OCI-LY3 (cell line): ENCODE measurements around the gene FANCE.

Experiments used
- H2AFZ ChIP-seq: fragments of 200-600, 300-600 bp; shearing (Covaris generic); 2 replicates; pipeline ENCODE4 v1.6.0; 2014; ENCODE audit warnings: antibody characterized with exemption, low read depth, low read length
- H3K27ac ChIP-seq: fragments of 200-600, 300-600 bp; sonication (generic); 2 replicates; pipeline ENCODE4 v1.5.1; 2014; ENCODE audit warnings: mild to moderate bottlenecking, low read length, moderate library complexity, mixed read lengths
- H3K27me3 ChIP-seq: fragments of 200-600, 300-600 bp; sonication (generic); 2 replicates; pipeline ENCODE4 v1.6.1; 2014; ENCODE audit warnings: low read depth, low read length, mixed read lengths
- H3K36me3 ChIP-seq: fragments of 200-600, 300-600 bp; sonication (generic); replicated peaks from 2 replicates; pipeline ENCODE3; 2014; ENCODE audit warnings: low read depth, low read length, mixed read lengths
- H3K4me1 ChIP-seq: fragments of 300-600, 200-600 bp; sonication (generic); 2 replicates; pipeline ENCODE4 v1.6.1; 2014; ENCODE audit warnings: low read length, mixed read lengths
- H3K4me2 ChIP-seq: fragments of 200-600, 300-600 bp; sonication (generic); 2 replicates; pipeline ENCODE4 v1.6.1; 2014; ENCODE audit warnings: low read length, mixed read lengths
- H3K4me3 ChIP-seq: fragments of 300-600, 200-600 bp; sonication (generic); 2 replicates; pipeline ENCODE4 v1.5.1; 2014; ENCODE audit warnings: antibody characterized with exemption, mild to moderate bottlenecking, low read length, moderate library complexity
- H3K79me2 ChIP-seq: fragments of 300-600, 200-600 bp; shearing (Covaris generic); 2 replicates; pipeline ENCODE4 v1.6.1; 2014; ENCODE audit warnings: mild to moderate bottlenecking, low read length, mixed read lengths
- H3K9ac ChIP-seq: fragments of 300-600, 200-600 bp; shearing (Covaris generic); 2 replicates; pipeline ENCODE4 v1.6.0; 2014; ENCODE audit warnings: mild to moderate bottlenecking, low read length, moderate library complexity
- H3K9me3 ChIP-seq: fragments of 200-600, 300-600 bp; shearing (Covaris generic); 2 replicates; pipeline ENCODE4 v1.6.1; 2014; ENCODE audit warnings: low read length, mixed read lengths; ENCODE audit not compliant: insufficient read depth
- H4K20me1 ChIP-seq: fragments of 200-600, 300-600 bp; sonication (generic); 2 replicates; pipeline ENCODE4 v1.6.1; 2016; ENCODE audit warnings: low read length, mixed read lengths; ENCODE audit not compliant: insufficient read depth
- EZH2phosphoT487 ChIP-seq: fragments of 200-600 bp; shearing (Covaris generic); IDR thresholded peaks from 2 replicates; pipeline ENCODE4 v1.6.1; 2018; ENCODE audit warnings: antibody characterized with exemption, mixed run types, low read depth
- TF ChIP-seq, protein P1 (sequence below): fragments of 200-600, 300-600 bp; sonication (generic); IDR thresholded peaks from 2 replicates; pipeline ENCODE4 v1.5.1; 2014; ENCODE audit warnings: antibody characterized with exemption, low read length, low read depth

Gene FANCE

DNA sequence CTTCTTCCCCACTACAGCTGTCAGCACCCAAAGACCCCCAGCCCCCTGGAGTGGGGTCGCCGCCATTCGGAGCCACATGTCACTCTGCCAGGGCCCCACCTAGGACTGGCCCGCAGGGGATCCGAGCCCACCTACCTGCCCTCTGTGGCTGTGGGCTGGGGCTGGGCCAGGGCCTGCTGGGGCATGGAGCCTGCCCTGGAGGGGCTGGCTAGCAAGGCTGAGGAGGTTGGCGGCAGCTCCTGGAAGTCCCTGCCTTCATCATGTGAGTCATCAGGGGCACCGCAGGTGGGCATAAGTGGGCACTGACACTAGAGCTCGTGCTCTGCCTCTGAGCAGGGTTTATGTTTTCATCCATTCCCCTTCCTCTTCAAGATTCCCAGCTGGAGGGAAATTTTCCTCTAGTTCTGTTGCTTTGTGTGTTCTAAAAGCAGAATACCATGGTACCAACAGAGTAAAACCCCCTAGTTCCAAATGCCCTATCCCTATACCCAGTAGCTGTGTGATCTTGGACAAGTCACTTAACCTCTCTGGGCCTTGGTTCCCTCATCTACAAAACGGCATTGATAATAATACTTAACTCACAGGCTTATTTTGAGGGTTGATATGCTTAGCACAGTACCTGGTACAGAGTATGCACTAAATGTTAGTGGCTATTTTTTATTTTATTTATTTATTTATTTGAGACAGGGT is 8.7 kb upstream of the FANCE start:
- Histone ChIP-seq H3K27me3 (no peaks in the 10 kb centered on the region), H3K4me2 (no peak overlapping the region), H3K4me1 (no peaks in the 10 kb centered on the region), H3K4me3 (no peak overlapping the region), H3K27ac (no peak overlapping the region), H3K36me3 (no peaks in the 10 kb centered on the region), H3K9ac (no peak overlapping the region), H4K20me1 (no peaks in the 10 kb centered on the region), H2AFZ (no peak overlapping the region), H3K9me3 (no peaks in the 10 kb centered on the region), H3K79me2 (no peaks in the 10 kb centered on the region)
- no peak for TF ChIP-seq EZH2phosphoT487
- TF ChIP-seq, protein P1, sequence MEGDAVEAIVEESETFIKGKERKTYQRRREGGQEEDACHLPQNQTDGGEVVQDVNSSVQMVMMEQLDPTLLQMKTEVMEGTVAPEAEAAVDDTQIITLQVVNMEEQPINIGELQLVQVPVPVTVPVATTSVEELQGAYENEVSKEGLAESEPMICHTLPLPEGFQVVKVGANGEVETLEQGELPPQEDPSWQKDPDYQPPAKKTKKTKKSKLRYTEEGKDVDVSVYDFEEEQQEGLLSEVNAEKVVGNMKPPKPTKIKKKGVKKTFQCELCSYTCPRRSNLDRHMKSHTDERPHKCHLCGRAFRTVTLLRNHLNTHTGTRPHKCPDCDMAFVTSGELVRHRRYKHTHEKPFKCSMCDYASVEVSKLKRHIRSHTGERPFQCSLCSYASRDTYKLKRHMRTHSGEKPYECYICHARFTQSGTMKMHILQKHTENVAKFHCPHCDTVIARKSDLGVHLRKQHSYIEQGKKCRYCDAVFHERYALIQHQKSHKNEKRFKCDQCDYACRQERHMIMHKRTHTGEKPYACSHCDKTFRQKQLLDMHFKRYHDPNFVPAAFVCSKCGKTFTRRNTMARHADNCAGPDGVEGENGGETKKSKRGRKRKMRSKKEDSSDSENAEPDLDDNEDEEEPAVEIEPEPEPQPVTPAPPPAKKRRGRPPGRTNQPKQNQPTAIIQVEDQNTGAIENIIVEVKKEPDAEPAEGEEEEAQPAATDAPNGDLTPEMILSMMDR = no peak

DNA sequence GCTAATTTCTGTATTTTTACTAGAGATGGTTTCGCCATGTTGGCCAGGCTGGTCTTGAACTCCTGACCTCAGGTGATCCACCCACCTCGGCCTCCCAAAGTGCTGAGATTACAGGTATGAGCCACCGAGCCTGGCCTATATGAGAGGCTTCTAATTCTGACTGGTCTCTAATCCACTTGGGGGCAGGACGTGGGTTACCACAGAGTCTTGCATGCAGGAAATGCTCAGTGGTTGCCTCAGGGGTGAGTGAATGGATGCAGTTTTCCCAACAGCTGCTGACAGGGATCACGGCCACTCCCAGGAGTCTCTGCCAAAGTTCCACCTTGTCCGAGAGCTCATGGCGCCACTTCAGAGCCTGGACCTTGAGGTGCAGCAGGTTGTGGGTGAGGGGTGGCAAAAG is 6.4 kb upstream of the FANCE start:
- H2AFZ ChIP-seq = no peak overlapping the region
- H3K9ac ChIP-seq = no peak overlapping the region
- no peaks in the 10 kb centered on the region for H4K20me1 ChIP-seq
- no peaks in the 10 kb centered on the region for H3K9me3 ChIP-seq
- no peak overlapping the region for H3K27ac ChIP-seq
- no peaks in the 10 kb centered on the region for H3K36me3 ChIP-seq
- H3K4me1 ChIP-seq = no peaks in the 10 kb centered on the region
- no peak overlapping the region for H3K4me2 ChIP-seq
- no peak for TF ChIP-seq EZH2phosphoT487
- TF ChIP-seq, protein P1 = no peak
- H3K79me2 ChIP-seq = no peaks in the 10 kb centered on the region
- H3K4me3 ChIP-seq = no peak overlapping the region
- H3K27me3 ChIP-seq = peaks cover 12% of the 10 kb centered on the region

DNA sequence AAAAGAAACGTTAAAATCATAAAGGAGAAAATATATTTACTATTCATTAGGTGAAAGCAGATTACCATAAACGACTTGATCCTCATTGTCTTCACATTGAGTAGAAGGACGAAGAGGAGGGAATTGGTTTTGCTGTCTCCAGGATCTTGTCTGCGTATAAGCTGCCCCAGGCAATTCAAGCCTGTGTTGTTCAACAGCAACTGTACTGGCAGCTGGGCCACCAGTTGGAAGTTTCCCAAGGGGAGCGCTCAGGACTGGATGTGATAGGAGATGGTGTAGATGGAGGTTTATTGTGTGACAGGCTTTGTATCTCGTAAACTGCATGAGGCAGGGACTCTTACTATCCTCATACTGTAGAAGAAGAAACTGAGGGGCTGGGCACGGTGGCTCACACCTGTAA is 3.9 kb upstream of the FANCE start:
- no peak for TF ChIP-seq EZH2phosphoT487
- TF ChIP-seq, protein P1 = no peak
- H3K9me3 ChIP-seq = no peaks in the 10 kb centered on the region
- no peak overlapping the region for H3K9ac ChIP-seq
- H3K4me2 ChIP-seq = no peak overlapping the region
- H4K20me1 ChIP-seq = no peaks in the 10 kb centered on the region
- no peak overlapping the region for H2AFZ ChIP-seq
- H3K27me3 ChIP-seq = peaks cover 22% of the 10 kb centered on the region
- H3K27ac ChIP-seq = no peak overlapping the region
- H3K79me2 ChIP-seq = no peaks in the 10 kb centered on the region
- H3K4me3 ChIP-seq = no peak overlapping the region
- no peaks in the 10 kb centered on the region for H3K36me3 ChIP-seq
- peaks cover 8% of the 10 kb centered on the region; the same call in 1 of the 2 replicates for H3K4me1 ChIP-seq

- no peak overlapping the region for H3K9ac ChIP-seq
- no peaks in the 10 kb centered on the region for H3K36me3 ChIP-seq
- H3K4me1 ChIP-seq = peaks cover 10% of the 10 kb centered on the region; the same call in 1 of the 2 replicates
- no peak overlapping the region for H2AFZ ChIP-seq
- no peaks in the 10 kb centered on the region for H3K79me2 ChIP-seq
- no peaks in the 10 kb centered on the region for H3K9me3 ChIP-seq
- TF ChIP-seq EZH2phosphoT487 = no peak
- TF ChIP-seq, protein P1 = peak; percentile 62
- no peak overlapping the region for H3K27ac ChIP-seq
- no peak overlapping the region for H3K4me3 ChIP-seq
- H3K4me2 ChIP-seq = no peak overlapping the region
- peaks cover 22% of the 10 kb centered on the region for H3K27me3 ChIP-seq
- H4K20me1 ChIP-seq = no peaks in the 10 kb centered on the region
Observed at GRCh38 chr6:35449287-35449881, 2.8 kb upstream of the FANCE start.
